GM19463 (cell line): ENCODE measurements around the gene MYO5B.
A peak's percentile ranks its signal among the peaks of the same experiment; 100 is the strongest.
"Not testable (repeated sequence)": the region's sequence is repeated elsewhere in the genome, so short reads cannot be mapped to it uniquely, and the experiment has no call there.

Experiments
- ATAC-seq: cut with Tn5 transposase; IDR thresholded peaks from one replicate; pipeline ENCODE4 v1.9.1; 2021; ENCODE audit warnings: mild to moderate bottlenecking, moderate library complexity; ENCODE audit not compliant: unreplicated experiment

MYO5B gene

GRCh38 chr18:49812286-49813068 lies 382.5 kb downstream of the MYO5B start:
- ATAC-seq, result no peak

- no peak for ATAC-seq
These were observed 383.6 kb downstream of the MYO5B start for GRCh38 chr18:49811151-49811938.

GRCh38 chr18:49808553-49809191 lies 386.3 kb downstream of the MYO5B start:
- not testable (repeated sequence) for ATAC-seq

GRCh38 chr18:49804096-49804495 lies 390.9 kb downstream of the MYO5B start:
- ATAC-seq, result no peak

- ATAC-seq, result no peak
These were observed 392.3 kb downstream of the MYO5B start for GRCh38 chr18:49802623-49803022.

GRCh38 chr18:49800491-49800890 lies 394.5 kb downstream of the MYO5B start:
- ATAC-seq, result not testable (repeated sequence)

- ATAC-seq, result not testable (repeated sequence)
These were observed 395.1 kb downstream of the MYO5B start for GRCh38 chr18:49799806-49800205.

GRCh38 chr18:49798001-49798400 lies 396.9 kb downstream of the MYO5B start:
- ATAC-seq, result no peak

- ATAC-seq, result no peak
These were observed 399.1 kb downstream of the MYO5B start for GRCh38 chr18:49795612-49796552.

GRCh38 chr18:49794743-49795142 lies 400.2 kb downstream of the MYO5B start:
- no peak for ATAC-seq

- ATAC-seq, result not testable (repeated sequence)
These were observed 405.3 kb downstream of the MYO5B start for GRCh38 chr18:49789560-49790134.

- peak; percentile 73 for ATAC-seq
These were observed 406.5 kb downstream of the MYO5B start for GRCh38 chr18:49788327-49788898.

- ATAC-seq, result no peak
These were observed 408.8 kb downstream of the MYO5B start for GRCh38 chr18:49786019-49786720.

GRCh38 chr18:49784427-49785185 lies 410.3 kb downstream of the MYO5B start:
- no peak for ATAC-seq

- not testable (repeated sequence) for ATAC-seq
These were observed 411.3 kb downstream of the MYO5B start for GRCh38 chr18:49783631-49784030.

GRCh38 chr18:49778826-49779465 lies 416.0 kb downstream of the MYO5B start:
- no peak for ATAC-seq
